CD4-positive, alpha-beta T cell (primary cell): ENCODE results near the gene ETF1. TPM values are rescaled to one million over a fixed set of nuclear protein-coding genes. Genes with fewer than 3 reads are reported as not detected.

ENCODE experiments used
- ATAC-seq: fragments of 200-7000 bp; cut with Tn5 transposase; one replicate; pipeline ENCODE4 v1.10.0; 2022; ENCODE audit warnings: mild to moderate bottlenecking; ENCODE audit not compliant: poor library complexity
- CTCF ChIA-PET: fragments of 350-600 bp; sonication (Branson Sonifier 250); formaldehyde crosslinking; loops from one replicate; lab custom pipeline; 2021; ENCODE audit warnings: antibody characterized with exemption, inconsistent platforms; lab: Charles Lee
- POLR2A ChIA-PET: fragments of 350-600 bp; sonication (Branson Sonifier 250); formaldehyde crosslinking; loops from one replicate; lab custom pipeline; 2021; ENCODE audit warnings: antibody characterized with exemption, inconsistent platforms; lab: Charles Lee
- DNase-seq, 14 experiments: peaks; one replicate each; pipeline ENCODE4 v3.0.0-alpha.2; 2013 to 2020; ENCODE audit warnings: mixed read lengths in 2 of 14
- H3K27ac ChIP-seq, 2 donors: one replicate each; pipeline versions ENCODE4 v1.5.1 to v1.7.0; 2013; ENCODE audit warnings: low read length in 2 of 2, low read depth in 1 of 2, mild to moderate bottlenecking in 1 of 2
- H3K27me3 ChIP-seq, 2 experiments: 1 replicate in 1 of 2; 2 replicates in 1 of 2; pipeline versions ENCODE4 v1.6.1 to v1.7.0; 2013; ENCODE audit warnings: low read length in 2 of 2, control low read depth in 1 of 2, mild to moderate bottlenecking in 1 of 2, moderate library complexity in 1 of 2; ENCODE audit not compliant: insufficient read depth in 2 of 2, control insufficient read depth in 1 of 2
- H3K36me3 ChIP-seq: one replicate; pipeline ENCODE4 v1.6.1; 2013; ENCODE audit warnings: low read length, control low read depth; ENCODE audit not compliant: insufficient read depth
- H3K4me1 ChIP-seq: one replicate; pipeline ENCODE4 v1.6.1; 2013; ENCODE audit warnings: low read length, control low read depth; ENCODE audit not compliant: insufficient read depth
- H3K4me3 ChIP-seq: one replicate; pipeline ENCODE4 v1.5.1; 2013; ENCODE audit warnings: mild to moderate bottlenecking, low read length, moderate library complexity
- H3K9me3 ChIP-seq, 2 experiments: 1 replicate in 1 of 2; 2 replicates in 1 of 2; pipeline versions ENCODE4 v1.6.1 to v1.7.0; 2013; ENCODE audit warnings: low read length in 2 of 2, mild to moderate bottlenecking in 2 of 2, control low read depth in 1 of 2, moderate library complexity in 1 of 2; ENCODE audit not compliant: control insufficient read depth in 1 of 2, insufficient read depth in 1 of 2
- H3K27ac Mint-ChIP-seq: one replicate; pipeline ENCODE4 v1.8.0; 2020; ENCODE audit warnings: mixed read lengths
- H3K27me3 Mint-ChIP-seq: one replicate; pipeline ENCODE4 v1.8.0; 2021; ENCODE audit warnings: mixed read lengths
- H3K36me3 Mint-ChIP-seq: one replicate; pipeline ENCODE4 v1.8.0; 2021; ENCODE audit warnings: low read depth, mixed read lengths
- H3K4me1 Mint-ChIP-seq: one replicate; pipeline ENCODE4 v1.8.0; 2021; ENCODE audit warnings: low read depth, mixed read lengths
- H3K4me3 Mint-ChIP-seq: one replicate; pipeline ENCODE4 v1.8.0; 2020; ENCODE audit warnings: mild to moderate bottlenecking, mixed read lengths
- H3K9me3 Mint-ChIP-seq: one replicate; pipeline ENCODE4 v1.8.0; 2020; ENCODE audit warnings: mixed read lengths
- intact Hi-C, 2 experiments: fragments of 100-400 bp; cut with DNase I in 1 of 2; cut with micrococcal nuclease in 1 of 2; formaldehyde crosslinking; loops; one replicate each; pipeline versions ENCODE4 v1.15.1 to v1.9.0; 2023 to 2025; cut with DNase I, micrococcal nuclease
- total RNA-seq, 174 experiments: library from RNA in 2 of 174; stranded (reverse) in 2 of 174; gene quantifications; one replicate each; pipeline ENCODE4 v1.2.3 and lab custom pipeline; 2021 to 2026
- TF ChIP-seq, protein P1 (sequence below): fragments of 200-600 bp; IDR thresholded peaks from one replicate; pipeline ENCODE4 v1.8.0; 2022; ENCODE audit warnings: antibody characterized with exemption, mild to moderate bottlenecking

Gene ETF1
- total RNA-seq, 2 experiments from 2014 or later: 178 to 187 TPM

DNA sequence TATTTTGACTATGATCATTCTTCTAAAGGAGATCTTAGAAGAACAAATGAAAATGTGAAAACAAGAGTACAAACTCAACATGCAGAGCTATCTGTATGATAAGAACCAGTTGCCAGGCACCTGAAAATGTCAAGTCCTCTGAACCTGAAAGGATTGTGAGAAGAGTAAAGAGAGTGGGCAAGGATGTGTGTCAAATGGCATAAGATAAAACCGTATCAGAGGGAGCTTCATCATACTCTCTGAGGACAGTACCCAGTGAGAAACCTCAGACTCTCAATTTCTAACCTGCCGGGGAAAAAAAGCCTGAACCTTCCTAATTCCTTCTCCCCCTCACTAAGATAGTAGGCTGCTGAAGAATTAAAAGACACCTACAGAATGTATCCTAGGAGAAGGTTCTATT is 6.8 kb downstream of the ETF1 start:
- no peak for ATAC-seq
- intact Hi-C loops: no loop called here
- peaks cover 46% of the 10 kb centered on the region for H3K36me3 ChIP-seq
- Mint-ChIP-seq H3K4me1 (peaks cover 80% of the 10 kb centered on the region), H3K4me3 (no peak overlapping the region), H3K36me3 (peaks cover 52% of the 10 kb centered on the region), H3K27me3 (no peaks in the 10 kb centered on the region), H3K9me3 (no peaks in the 10 kb centered on the region), H3K27ac (no peak overlapping the region)
- no peak overlapping the region for H3K27ac ChIP-seq
- TF ChIP-seq, protein P1, sequence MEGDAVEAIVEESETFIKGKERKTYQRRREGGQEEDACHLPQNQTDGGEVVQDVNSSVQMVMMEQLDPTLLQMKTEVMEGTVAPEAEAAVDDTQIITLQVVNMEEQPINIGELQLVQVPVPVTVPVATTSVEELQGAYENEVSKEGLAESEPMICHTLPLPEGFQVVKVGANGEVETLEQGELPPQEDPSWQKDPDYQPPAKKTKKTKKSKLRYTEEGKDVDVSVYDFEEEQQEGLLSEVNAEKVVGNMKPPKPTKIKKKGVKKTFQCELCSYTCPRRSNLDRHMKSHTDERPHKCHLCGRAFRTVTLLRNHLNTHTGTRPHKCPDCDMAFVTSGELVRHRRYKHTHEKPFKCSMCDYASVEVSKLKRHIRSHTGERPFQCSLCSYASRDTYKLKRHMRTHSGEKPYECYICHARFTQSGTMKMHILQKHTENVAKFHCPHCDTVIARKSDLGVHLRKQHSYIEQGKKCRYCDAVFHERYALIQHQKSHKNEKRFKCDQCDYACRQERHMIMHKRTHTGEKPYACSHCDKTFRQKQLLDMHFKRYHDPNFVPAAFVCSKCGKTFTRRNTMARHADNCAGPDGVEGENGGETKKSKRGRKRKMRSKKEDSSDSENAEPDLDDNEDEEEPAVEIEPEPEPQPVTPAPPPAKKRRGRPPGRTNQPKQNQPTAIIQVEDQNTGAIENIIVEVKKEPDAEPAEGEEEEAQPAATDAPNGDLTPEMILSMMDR: no peak
- ChIA-PET CTCF (interaction anchor here (0.6 to 1.3 kb wide), 6 partner anchors 9 to 70 kb away, joined by 3 to 8 read pairs (median 3); no protein-coding TSS in a partner anchor), POLR2A (interaction anchor here (0.6 kb wide), 1 partner anchor 35 kb away, joined by 3 read pairs; no protein-coding TSS in a partner anchor)
- H3K4me1 ChIP-seq: peaks cover 6% of the 10 kb centered on the region
- no peaks in the 10 kb centered on the region for H3K27me3 ChIP-seq
- DNase-seq: no peak
- H3K4me3 ChIP-seq: no peak overlapping the region
- H3K9me3 ChIP-seq: no peaks in the 10 kb centered on the region

DNA sequence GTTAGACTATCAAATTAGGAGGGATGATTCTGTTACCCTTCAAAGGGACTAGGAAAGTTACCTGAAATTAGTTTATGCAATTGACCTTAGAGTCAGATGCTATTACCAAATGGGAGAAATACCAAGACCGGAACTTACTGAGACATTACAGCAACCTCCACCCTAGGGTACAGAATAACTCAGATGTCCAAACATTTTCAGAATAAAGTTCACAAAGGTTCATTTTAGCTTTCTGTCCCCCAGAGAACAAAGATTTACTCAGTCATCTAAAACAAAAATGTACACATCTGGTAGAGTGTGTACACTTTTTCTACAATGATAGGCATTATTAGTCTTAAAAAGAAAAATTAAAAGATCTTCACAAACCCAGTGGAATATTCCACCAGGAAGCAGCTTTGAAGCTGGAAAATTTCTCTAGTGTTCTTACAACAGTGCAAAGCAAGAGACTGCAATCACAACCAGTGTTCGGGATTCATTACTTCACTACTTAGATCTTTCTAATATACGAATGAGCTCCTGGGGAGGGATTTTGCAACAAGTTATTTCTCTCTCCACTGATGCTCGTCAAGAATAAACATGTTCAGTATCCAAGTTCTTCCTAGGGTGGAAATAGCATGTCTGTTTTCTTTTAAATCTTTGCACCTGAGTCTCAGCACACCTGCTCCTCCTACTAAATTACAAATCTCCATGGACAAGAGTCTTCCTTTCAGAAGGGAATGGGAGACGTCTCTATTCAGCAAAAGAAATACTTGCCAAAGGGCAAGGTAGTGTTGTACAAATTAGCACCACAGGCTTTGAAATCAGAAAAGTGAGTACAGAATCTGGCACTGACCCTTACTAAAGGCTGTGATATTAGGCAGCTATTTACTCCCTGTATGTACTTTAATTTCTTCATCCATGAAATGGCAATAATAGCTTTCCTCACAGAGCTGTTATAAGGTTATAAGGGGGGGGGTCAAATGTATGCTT is 8.8 kb downstream of the ETF1 start:
- intact Hi-C loops: no loop called here
- peaks cover 47% of the 10 kb centered on the region for H3K36me3 Mint-ChIP-seq
- peaks cover 74% of the 10 kb centered on the region for H3K4me1 Mint-ChIP-seq
- no peaks in the 10 kb centered on the region for H3K27me3 ChIP-seq
- H3K9me3 ChIP-seq: no peaks in the 10 kb centered on the region
- no peak overlapping the region for H3K27ac ChIP-seq
- TF ChIP-seq, protein P1: no peak
- no peaks in the 10 kb centered on the region for H3K9me3 Mint-ChIP-seq
- ChIA-PET POLR2A (interaction anchor here (1.9 kb wide), 1 partner anchor 9 kb away, joined by 6 read pairs; the partner anchor contains the start of gene ETF1), CTCF (interaction anchor here (0.5 to 1.2 kb wide), 2 partner anchors 8 to 84 kb away, joined by 3 read pairs; no protein-coding TSS in a partner anchor)
- no peak overlapping the region for H3K4me3 ChIP-seq
- H3K4me3 Mint-ChIP-seq: no peak overlapping the region
- DNase-seq (no peak), ATAC-seq (no peak)
- no peaks in the 10 kb centered on the region for H3K27me3 Mint-ChIP-seq
- H3K27ac Mint-ChIP-seq: peak overlapping the region; percentile 17
- H3K36me3 ChIP-seq: peaks cover 44% of the 10 kb centered on the region
- H3K4me1 ChIP-seq: peaks cover 11% of the 10 kb centered on the region

DNA sequence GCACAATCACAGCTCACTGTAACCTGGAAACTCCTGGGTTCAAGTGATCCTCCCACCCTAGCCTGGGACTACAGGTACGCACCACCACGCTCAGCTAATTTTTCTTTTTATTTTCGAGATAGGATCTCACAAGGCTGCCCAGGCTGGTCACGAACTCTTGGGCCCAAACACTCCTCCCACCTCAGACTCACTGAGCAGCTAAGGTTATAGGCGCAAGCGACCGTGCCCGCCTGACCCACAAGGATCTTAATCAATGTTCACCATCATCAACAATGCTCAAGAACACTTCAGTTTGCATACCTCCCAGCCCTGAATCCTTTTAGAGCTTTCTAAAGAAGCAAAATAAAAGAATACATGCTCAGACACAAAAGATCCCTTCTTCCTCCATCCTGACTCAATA is 13.2 kb downstream of the ETF1 start:
- H3K27me3 Mint-ChIP-seq: no peaks in the 10 kb centered on the region
- no peaks in the 10 kb centered on the region for H3K27me3 ChIP-seq
- peaks cover 57% of the 10 kb centered on the region for H3K36me3 Mint-ChIP-seq
- H3K36me3 ChIP-seq: peaks cover 35% of the 10 kb centered on the region
- peaks cover 7% of the 10 kb centered on the region for H3K4me1 ChIP-seq
- ChIA-PET CTCF (interaction anchor here (1.5 to 1.8 kb wide), 2 partner anchors 17 to 18 kb away, joined by 3 to 4 read pairs; no protein-coding TSS in a partner anchor), POLR2A (interaction anchor here (1.8 kb wide), 1 partner anchor 14 kb away, joined by 6 read pairs; the partner anchor contains the start of gene ETF1)
- TF ChIP-seq, protein P1: no peak
- H3K4me3 Mint-ChIP-seq: no peak overlapping the region
- H3K4me1 Mint-ChIP-seq: peaks cover 65% of the 10 kb centered on the region
- DNase-seq (no peak), ATAC-seq (no peak)
- H3K9me3 ChIP-seq: no peaks in the 10 kb centered on the region
- no peaks in the 10 kb centered on the region for H3K9me3 Mint-ChIP-seq
- H3K27ac Mint-ChIP-seq: no peak overlapping the region
- no peak overlapping the region for H3K27ac ChIP-seq
- intact Hi-C loops: no loop called here
- H3K4me3 ChIP-seq: no peak overlapping the region
